Progenitor cell of endocrine pancreas (in vitro differentiated cells): ENCODE measurements around the gene LRP1B. TPM values are rescaled to one million over a fixed set of nuclear protein-coding genes. Genes with fewer than 3 reads are reported as not detected.

ENCODE experiments used
- DNase-seq: peaks from one replicate; pipeline ENCODE4 v3.0.0; 2021; ENCODE audit warnings: low spot score; ENCODE audit not compliant: unreplicated experiment
- H3K27ac Mint-ChIP-seq: 2 replicates; pipeline ENCODE4 v1.8.0; 2021; ENCODE audit warnings: mild to moderate bottlenecking, moderate library complexity, mixed read lengths
- H3K27me3 Mint-ChIP-seq: 2 replicates; pipeline ENCODE4 v1.8.0; 2021; ENCODE audit warnings: mixed read lengths
- H3K36me3 Mint-ChIP-seq: 2 replicates; pipeline ENCODE4 v1.8.0; 2022; ENCODE audit warnings: mixed read lengths; ENCODE audit not compliant: insufficient read depth
- H3K4me1 Mint-ChIP-seq: 2 replicates; pipeline ENCODE4 v1.8.0; 2021; ENCODE audit warnings: low read depth, mixed read lengths
- H3K4me3 Mint-ChIP-seq: 2 replicates; pipeline ENCODE4 v1.8.0; 2021; ENCODE audit warnings: low read depth, mild to moderate bottlenecking, moderate library complexity, mixed read lengths
- H3K9me3 Mint-ChIP-seq: 2 replicates; pipeline ENCODE4 v1.8.0; 2021; ENCODE audit warnings: low read depth, mixed read lengths
- total RNA-seq: library from RNA; stranded (reverse); gene quantifications from 2 replicates; pipeline ENCODE4 v1.2.1, GENCODE V29; 2021
- TF ChIP-seq, protein P1 (sequence below): fragments of 200-600 bp; sonication (generic); IDR thresholded peaks from one replicate; pipeline ENCODE4 v1.5.0; 2021; ENCODE audit warnings: antibody characterized with exemption, mild to moderate bottlenecking; ENCODE audit not compliant: unreplicated experiment

Gene LRP1B
- total RNA-seq, 1 donor from 2014 or later: 0.57 TPM

GRCh38 chr2:142045641-142046040 is 85.2 kb downstream of the LRP1B start:
- Mint-ChIP-seq H3K27me3 (no peaks in the 10 kb centered on the region), H3K36me3 (no peaks in the 10 kb centered on the region), H3K9me3 (no peaks in the 10 kb centered on the region), H3K27ac (no peak overlapping the region), H3K4me1 (peaks cover 2% of the 10 kb centered on the region), H3K4me3 (no peak overlapping the region)
- TF ChIP-seq, protein P1, sequence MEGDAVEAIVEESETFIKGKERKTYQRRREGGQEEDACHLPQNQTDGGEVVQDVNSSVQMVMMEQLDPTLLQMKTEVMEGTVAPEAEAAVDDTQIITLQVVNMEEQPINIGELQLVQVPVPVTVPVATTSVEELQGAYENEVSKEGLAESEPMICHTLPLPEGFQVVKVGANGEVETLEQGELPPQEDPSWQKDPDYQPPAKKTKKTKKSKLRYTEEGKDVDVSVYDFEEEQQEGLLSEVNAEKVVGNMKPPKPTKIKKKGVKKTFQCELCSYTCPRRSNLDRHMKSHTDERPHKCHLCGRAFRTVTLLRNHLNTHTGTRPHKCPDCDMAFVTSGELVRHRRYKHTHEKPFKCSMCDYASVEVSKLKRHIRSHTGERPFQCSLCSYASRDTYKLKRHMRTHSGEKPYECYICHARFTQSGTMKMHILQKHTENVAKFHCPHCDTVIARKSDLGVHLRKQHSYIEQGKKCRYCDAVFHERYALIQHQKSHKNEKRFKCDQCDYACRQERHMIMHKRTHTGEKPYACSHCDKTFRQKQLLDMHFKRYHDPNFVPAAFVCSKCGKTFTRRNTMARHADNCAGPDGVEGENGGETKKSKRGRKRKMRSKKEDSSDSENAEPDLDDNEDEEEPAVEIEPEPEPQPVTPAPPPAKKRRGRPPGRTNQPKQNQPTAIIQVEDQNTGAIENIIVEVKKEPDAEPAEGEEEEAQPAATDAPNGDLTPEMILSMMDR: no peak
- no peak for DNase-seq

GRCh38 chr2:142044197-142044596 is 86.6 kb downstream of the LRP1B start:
- Mint-ChIP-seq H3K4me3 (no peak overlapping the region), H3K9me3 (no peaks in the 10 kb centered on the region), H3K27me3 (no peaks in the 10 kb centered on the region), H3K4me1 (peaks cover 2% of the 10 kb centered on the region), H3K36me3 (no peaks in the 10 kb centered on the region), H3K27ac (no peak overlapping the region)
- DNase-seq: no peak
- TF ChIP-seq, protein P1: no peak

- Mint-ChIP-seq H3K27me3 (no peaks in the 10 kb centered on the region), H3K4me1 (no peaks in the 10 kb centered on the region), H3K4me3 (no peak overlapping the region), H3K27ac (no peak overlapping the region), H3K36me3 (no peaks in the 10 kb centered on the region), H3K9me3 (no peaks in the 10 kb centered on the region)
- DNase-seq: no peak
- TF ChIP-seq, protein P1: no peak
Observed at GRCh38 chr2:142042536-142043199, 88.1 kb downstream of the LRP1B start.

DNA sequence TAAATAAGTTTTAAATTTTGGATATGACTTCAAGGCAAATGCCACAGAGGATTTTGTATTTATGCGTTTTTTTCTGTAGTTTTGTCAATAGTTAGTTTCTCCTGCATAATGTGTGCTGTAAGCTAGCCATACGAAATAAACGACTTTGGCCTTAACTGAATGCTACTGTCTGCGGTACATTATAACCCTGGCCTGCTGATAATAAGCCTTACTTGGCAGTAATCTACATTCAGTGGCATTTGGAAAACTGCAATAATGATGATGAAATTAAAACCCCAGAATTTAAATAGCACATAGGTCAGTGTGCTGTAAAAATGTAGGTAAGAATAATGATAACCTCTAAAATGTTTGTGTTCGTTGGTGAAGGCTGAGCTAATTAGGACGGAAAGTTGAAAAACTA is 88.8 kb downstream of the LRP1B start:
- no peak for DNase-seq
- H3K9me3 Mint-ChIP-seq: no peaks in the 10 kb centered on the region
- H3K4me3 Mint-ChIP-seq: no peak overlapping the region

DNA sequence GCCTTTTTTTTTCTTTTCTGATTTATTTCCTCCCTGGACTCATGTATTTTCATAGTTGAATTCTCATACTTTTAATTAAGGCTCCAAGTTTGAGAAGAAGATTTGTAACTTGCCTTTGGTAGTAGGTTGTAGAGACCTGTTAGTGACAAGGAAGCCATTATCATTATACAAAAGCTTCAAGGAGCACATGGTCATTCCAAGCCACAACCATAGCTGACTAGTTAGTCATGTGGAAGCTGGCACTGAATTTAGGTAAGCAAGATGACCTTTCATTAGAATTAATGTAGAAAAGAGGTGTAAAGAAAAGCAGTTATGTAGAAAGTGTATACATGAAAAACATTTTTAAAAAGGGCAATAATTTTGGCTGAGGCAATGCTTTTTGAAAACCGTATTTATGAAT is 89.7 kb downstream of the LRP1B start:
- H3K4me1 Mint-ChIP-seq: no peaks in the 10 kb centered on the region
- no peak overlapping the region for H3K27ac Mint-ChIP-seq
- H3K4me3 Mint-ChIP-seq: no peak overlapping the region
- no peak for DNase-seq
- TF ChIP-seq, protein P1: no peak
- H3K36me3 Mint-ChIP-seq: no peaks in the 10 kb centered on the region
- no peaks in the 10 kb centered on the region for H3K9me3 Mint-ChIP-seq
- H3K27me3 Mint-ChIP-seq: no peaks in the 10 kb centered on the region

More for the DNA sequence above, 88.8 kb downstream of the LRP1B start:
- H3K4me1 Mint-ChIP-seq: no peaks in the 10 kb centered on the region
- TF ChIP-seq, protein P1: no peak
- no peak overlapping the region for H3K27ac Mint-ChIP-seq
- H3K27me3 Mint-ChIP-seq: no peaks in the 10 kb centered on the region
- no peaks in the 10 kb centered on the region for H3K36me3 Mint-ChIP-seq
